ENCODE measurements around the gene HOXA4. TPM values are rescaled to one million over a fixed set of nuclear protein-coding genes. Genes with fewer than 3 reads are reported as not detected.

HOXA4 gene
- total RNA-seq, 1 donor from 2014 or later = 0.30 TPM

GRCh38 chr7:27173956-27174873 is 43.7 kb upstream of the HOXA4 start, which contains the start of gene HOXA10:
TSS of gene HOXA10 (minus strand) at chr7:27174320. CDS start at chr7:27174306, 14 bp downstream.
- H3K27ac Mint-ChIP-seq (ENCODE audit: unreplicated experiment) = no peak within 1 kb of the TSS
- peak; percentile 57 for DNase-seq (ENCODE audit: low spot score)
- H3K4me1 Mint-ChIP-seq (ENCODE audit: low read depth) = peaks cover 9% of the 10 kb centered on the region
- peaks cover 8% of the 10 kb centered on the region for H3K36me3 Mint-ChIP-seq (ENCODE audit: low read depth)
- no peaks in the 10 kb centered on the region for H3K9me3 Mint-ChIP-seq (ENCODE audit: low read depth)
- TF ChIP-seq CTCF (IDR thresholded peaks at IDR 0.05) = no peak
- H3K27me3 Mint-ChIP-seq (ENCODE audit: low read depth) = peaks cover 75% of the 10 kb centered on the region
- peak within 1 kb of the TSS; percentile 35 for H3K4me3 Mint-ChIP-seq (ENCODE audit: unreplicated experiment)

GRCh38 chr7:27173511-27173955 is 43.0 kb upstream of the HOXA4 start:
- Mint-ChIP-seq H3K36me3 (ENCODE audit: low read depth) (peaks cover 11% of the 10 kb centered on the region), H3K9me3 (ENCODE audit: low read depth) (no peaks in the 10 kb centered on the region), H3K4me1 (ENCODE audit: low read depth) (peaks cover 11% of the 10 kb centered on the region), H3K27me3 (ENCODE audit: low read depth) (peaks cover 74% of the 10 kb centered on the region), H3K27ac (ENCODE audit: unreplicated experiment) (no peak overlapping the region), H3K4me3 (ENCODE audit: unreplicated experiment) (no peak overlapping the region)
- no peak for TF ChIP-seq CTCF (IDR thresholded peaks at IDR 0.05)
- DNase-seq (ENCODE audit: low spot score) = peak; percentile 66

- Mint-ChIP-seq H3K27me3 (ENCODE audit: low read depth) (peaks cover 74% of the 10 kb centered on the region), H3K27ac (ENCODE audit: unreplicated experiment) (no peak overlapping the region), H3K36me3 (ENCODE audit: low read depth) (peaks cover 11% of the 10 kb centered on the region), H3K9me3 (ENCODE audit: low read depth) (no peaks in the 10 kb centered on the region), H3K4me3 (ENCODE audit: unreplicated experiment) (peak overlapping the region; percentile 35), H3K4me1 (ENCODE audit: low read depth) (peaks cover 11% of the 10 kb centered on the region)
- peak; percentile 51 for DNase-seq (ENCODE audit: low spot score)
- TF ChIP-seq CTCF (IDR thresholded peaks at IDR 0.05) = no peak
Observed at GRCh38 chr7:27172823-27173510, 42.4 kb upstream of the HOXA4 start.

- Mint-ChIP-seq H3K4me1 (ENCODE audit: low read depth) (peaks cover 11% of the 10 kb centered on the region), H3K9me3 (ENCODE audit: low read depth) (no peaks in the 10 kb centered on the region), H3K27ac (ENCODE audit: unreplicated experiment) (no peak overlapping the region), H3K27me3 (ENCODE audit: low read depth) (peaks cover 74% of the 10 kb centered on the region), H3K4me3 (ENCODE audit: unreplicated experiment) (no peak overlapping the region), H3K36me3 (ENCODE audit: low read depth) (peaks cover 7% of the 10 kb centered on the region)
- TF ChIP-seq CTCF (IDR thresholded peaks at IDR 0.05) = no peak
- DNase-seq (ENCODE audit: low spot score) = peak; percentile 67
Observed at GRCh38 chr7:27172315-27172774, 41.8 kb upstream of the HOXA4 start.

Data from chondrocyte (in vitro differentiated cells).